Measurements from ENCODE around the gene GRAMD1A.

DNA sequence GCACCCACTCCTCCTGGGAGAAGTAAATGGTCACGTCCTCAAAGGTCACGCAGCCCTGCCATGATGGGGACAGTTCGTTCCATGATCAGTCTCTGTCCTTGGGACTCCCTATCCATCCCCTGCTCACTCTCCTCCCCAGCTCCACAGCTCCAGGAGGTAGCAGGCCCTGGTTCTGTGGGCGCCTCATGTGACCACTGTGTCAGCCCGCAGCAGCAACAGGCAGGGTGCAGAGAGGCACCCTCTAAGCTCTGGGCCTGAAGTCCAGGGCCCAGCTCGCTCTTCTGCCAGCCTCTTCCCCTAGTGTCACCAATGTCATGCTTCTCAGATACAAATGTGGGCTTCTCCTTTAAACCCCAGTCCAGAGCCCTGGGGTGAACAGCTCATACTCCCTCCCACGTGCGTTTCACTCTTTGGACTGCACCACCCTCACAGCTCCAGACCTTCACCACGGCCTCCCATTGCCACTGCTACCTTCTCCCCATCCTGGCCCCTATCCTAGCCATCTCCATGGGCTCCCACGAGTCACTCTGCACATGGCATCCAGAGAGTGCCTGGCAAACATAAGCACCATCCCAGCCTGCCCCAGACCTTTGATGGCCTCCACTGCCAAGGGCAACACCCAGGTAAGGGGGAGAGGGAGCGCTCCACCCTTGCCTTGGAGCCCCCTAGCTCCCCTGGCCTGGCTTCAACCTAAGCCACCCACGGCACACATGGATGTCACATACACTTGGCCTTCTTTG is 39.0 kb upstream of the GRAMD1A start:
- TF ChIP-seq, protein P1, sequence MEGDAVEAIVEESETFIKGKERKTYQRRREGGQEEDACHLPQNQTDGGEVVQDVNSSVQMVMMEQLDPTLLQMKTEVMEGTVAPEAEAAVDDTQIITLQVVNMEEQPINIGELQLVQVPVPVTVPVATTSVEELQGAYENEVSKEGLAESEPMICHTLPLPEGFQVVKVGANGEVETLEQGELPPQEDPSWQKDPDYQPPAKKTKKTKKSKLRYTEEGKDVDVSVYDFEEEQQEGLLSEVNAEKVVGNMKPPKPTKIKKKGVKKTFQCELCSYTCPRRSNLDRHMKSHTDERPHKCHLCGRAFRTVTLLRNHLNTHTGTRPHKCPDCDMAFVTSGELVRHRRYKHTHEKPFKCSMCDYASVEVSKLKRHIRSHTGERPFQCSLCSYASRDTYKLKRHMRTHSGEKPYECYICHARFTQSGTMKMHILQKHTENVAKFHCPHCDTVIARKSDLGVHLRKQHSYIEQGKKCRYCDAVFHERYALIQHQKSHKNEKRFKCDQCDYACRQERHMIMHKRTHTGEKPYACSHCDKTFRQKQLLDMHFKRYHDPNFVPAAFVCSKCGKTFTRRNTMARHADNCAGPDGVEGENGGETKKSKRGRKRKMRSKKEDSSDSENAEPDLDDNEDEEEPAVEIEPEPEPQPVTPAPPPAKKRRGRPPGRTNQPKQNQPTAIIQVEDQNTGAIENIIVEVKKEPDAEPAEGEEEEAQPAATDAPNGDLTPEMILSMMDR (conservative IDR thresholded peaks at IDR 0.05; ENCODE audit: low read length), result no peak
- TF ChIP-seq EZH2phosphoT487 (IDR thresholded peaks at IDR 0.05; ENCODE audit: borderline replicate concordance, low read depth, low read length), result no peak
